ENCODE measurements around the gene VWA8.

Gene VWA8

DNA sequence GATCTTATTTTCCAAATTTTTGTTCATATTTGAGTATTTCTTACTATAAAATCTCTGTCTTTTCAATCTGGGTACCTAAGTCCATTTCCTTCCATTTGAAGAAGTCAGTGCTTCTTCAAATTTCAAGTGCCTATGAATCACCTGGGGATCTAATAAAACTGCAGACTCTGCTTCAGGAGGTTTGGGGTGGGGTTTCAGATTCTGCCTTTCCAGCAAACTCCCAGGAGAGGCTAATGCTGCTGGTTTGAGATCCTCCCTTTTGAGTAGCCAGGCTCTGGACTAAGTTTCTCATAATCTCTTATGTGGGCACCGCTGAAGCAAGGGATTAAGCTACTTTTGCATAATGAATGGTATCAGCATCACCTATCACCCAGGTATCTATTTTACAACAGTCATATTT, 261.1 kb downstream of the VWA8 start:
- H3K27ac ChIP-seq = no peak overlapping the region

GRCh38 chr13:41697578-41697977, 263.3 kb downstream of the VWA8 start:
- TF ChIP-seq CTCF (conservative IDR thresholded peaks at IDR 0.05) = no peak
- TF ChIP-seq ZFX (IDR thresholded peaks at IDR 0.05) = no peak
- peak overlapping the region; percentile 14; the same call in 1 of the 2 replicates for H3K27ac ChIP-seq

More for the DNA sequence above, 261.1 kb downstream of the VWA8 start:
- no peak for TF ChIP-seq CTCF (conservative IDR thresholded peaks at IDR 0.05)
- no peak for TF ChIP-seq ZFX (IDR thresholded peaks at IDR 0.05)

DNA sequence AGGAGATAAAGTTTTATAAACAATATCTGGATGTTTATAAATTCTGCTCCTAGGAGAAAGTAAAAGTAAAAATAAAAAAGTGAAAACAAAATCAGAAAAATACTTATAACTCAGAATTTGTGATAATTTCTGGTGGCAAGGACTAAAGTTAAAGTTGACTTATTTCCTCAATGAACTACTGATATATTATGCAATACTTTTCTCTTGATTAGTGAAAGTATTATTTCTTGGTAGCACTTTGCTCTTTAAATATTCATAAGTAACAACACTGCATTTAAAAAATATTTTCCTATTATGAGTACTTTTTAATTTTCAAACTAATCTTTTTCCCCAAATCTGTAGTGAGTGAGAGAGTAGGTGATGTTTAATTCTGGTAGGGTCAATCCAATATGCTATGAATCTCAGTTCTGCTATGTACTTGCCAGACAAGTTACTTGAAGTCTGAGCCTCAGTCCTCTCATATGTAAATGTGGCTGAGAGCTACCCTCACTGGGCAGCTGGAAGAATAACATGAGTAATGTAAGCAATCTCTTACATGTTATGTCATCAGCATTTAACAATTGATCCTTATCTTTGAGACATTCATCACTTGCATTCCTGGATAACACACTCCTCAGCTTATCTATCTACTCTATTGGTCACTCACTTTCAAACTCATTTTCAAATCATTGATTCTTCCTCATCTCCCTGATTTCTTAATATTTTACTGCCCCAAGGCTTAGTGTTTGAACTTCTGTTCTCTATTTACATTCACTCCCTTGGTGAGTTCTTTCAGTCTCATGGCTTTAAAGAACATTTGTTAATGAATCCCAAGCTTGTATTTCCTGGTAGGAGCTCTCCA, 264.5 kb downstream of the VWA8 start:
- no peak overlapping the region for H3K27ac ChIP-seq
- TF ChIP-seq ZFX (IDR thresholded peaks at IDR 0.05) (no peak), CTCF (conservative IDR thresholded peaks at IDR 0.05) (no peak)

DNA sequence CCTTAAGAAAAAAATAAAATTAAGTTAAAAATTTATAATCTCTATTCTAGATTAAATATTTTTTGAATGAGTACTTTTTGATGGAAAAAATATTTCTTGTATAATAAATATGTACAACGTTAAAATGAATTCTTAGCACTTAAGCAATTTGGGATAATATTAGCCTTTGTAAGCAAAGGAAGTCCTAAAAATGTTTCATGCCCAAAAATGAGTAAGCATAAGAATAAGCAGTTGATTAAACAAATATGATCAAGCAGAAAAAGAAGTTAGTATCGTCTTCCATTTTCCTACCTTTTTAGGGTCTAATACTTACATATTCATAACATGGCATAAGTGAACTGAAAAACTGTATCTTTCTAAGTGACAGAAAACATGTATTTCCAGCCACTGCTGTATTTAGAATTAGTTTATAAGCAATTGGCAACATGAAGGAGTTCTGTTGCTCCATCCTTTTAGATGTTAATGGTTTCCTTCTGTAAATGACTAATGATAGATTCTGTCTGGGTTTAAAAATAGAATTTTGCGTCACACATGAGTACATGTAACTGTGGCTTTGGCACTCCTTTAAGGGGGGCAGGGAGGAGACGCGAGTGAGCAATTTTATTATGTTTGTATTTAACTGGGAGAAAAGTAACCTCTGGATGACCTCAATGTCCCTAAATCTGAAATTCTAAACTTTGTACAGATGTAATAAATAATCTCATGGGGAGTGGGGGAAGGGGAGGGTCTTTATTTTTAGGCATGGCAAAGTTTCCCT, 266.2 kb downstream of the VWA8 start:
- TF ChIP-seq CTCF (conservative IDR thresholded peaks at IDR 0.05) (no peak), ZFX (IDR thresholded peaks at IDR 0.05) (no peak)
- no peak overlapping the region for H3K27ac ChIP-seq

DNA sequence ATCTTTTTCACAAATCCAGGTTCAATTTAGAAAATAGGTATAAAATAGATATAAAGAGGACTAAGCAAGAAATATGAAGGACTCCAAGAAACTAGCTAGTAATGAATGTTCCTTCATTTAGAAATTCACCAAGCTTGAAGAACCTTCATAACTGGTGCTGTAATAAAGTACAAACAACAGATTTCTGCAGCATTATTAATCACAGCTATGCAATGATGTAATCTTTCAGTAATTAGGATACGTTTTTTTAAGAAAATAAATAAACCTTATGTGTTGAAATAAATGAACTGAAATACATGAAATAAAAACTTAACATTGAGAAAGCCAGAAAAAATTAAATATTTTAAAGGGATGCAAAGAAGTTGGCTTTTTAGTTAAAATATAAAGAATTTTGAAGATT, 267.5 kb downstream of the VWA8 start:
- TF ChIP-seq ZFX (IDR thresholded peaks at IDR 0.05) (no peak), CTCF (conservative IDR thresholded peaks at IDR 0.05) (no peak)
- H3K27ac ChIP-seq = no peak overlapping the region

DNA sequence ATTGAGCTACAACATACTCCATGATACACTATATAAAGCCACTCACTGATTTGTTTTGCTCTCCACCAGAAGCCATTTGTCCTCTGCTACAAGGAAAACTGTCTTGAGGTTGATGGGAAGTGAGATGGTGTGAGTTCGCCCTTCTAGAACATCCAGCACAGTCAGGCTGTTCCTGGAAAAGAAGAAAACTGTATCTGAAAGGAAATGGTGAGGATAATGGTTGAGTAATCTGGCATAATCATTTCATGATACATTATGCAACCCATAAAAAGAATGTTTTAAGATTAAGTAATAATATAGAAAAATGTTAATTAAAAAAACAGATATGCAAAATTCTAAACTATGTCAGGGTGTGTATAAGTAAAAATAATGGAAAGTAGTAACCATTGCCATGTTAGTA, 269.6 kb downstream of the VWA8 start:
- no peak for TF ChIP-seq ZFX (IDR thresholded peaks at IDR 0.05)
- TF ChIP-seq CTCF (conservative IDR thresholded peaks at IDR 0.05) = no peak
- H3K27ac ChIP-seq = no peak overlapping the region

- H3K27ac ChIP-seq = no peak overlapping the region
- TF ChIP-seq ZFX (IDR thresholded peaks at IDR 0.05) (no peak), CTCF (conservative IDR thresholded peaks at IDR 0.05) (no peak)
Measured at GRCh38 chr13:41682766-41683165, 278.1 kb downstream of the VWA8 start.

All from C4-2B (cell line).